H1 (cell line): ENCODE measurements around the gene VSTM2L. TPM values are rescaled to one million over a fixed set of nuclear protein-coding genes. Genes with fewer than 3 reads are reported as not detected.

Source experiments
- NRF1 ChIP-seq: IDR thresholded peaks from 2 replicates; pipeline ENCODE4 v1.6.1; 2011; ENCODE audit warnings: mild to moderate bottlenecking, low read depth, low read length, improper control_type of control experiment
- RNF2 ChIP-seq: fragments of 200-900, 300-1000 bp; sonication (generic); IDR thresholded peaks from 2 replicates; pipeline ENCODE4 v1.7.1; 2016; ENCODE audit warnings: borderline replicate concordance, low read depth, mild to moderate bottlenecking, antibody characterized with exemption, low read length; ENCODE audit not compliant: poor library complexity, severe bottlenecking; ENCODE audit errors: missing control alignments
- RXRA ChIP-seq: IDR thresholded peaks from 2 replicates; pipeline ENCODE4 v1.6.1; 2011; ENCODE audit warnings: low read depth, mild to moderate bottlenecking, low read length, moderate library complexity; ENCODE audit not compliant: insufficient read depth
- SP1 ChIP-seq: IDR thresholded peaks from 2 replicates; pipeline ENCODE4 v1.6.1; 2011; ENCODE audit warnings: low read depth, low read length
- polyA plus RNA-seq, 7 experiments: library from polyadenylated mRNA; depleted of rRNA in 3 of 7; stranded (reverse) in 5 of 7; unstranded in 2 of 7; fragments of >200 nt in 5 of 7; fragments of 200-250 nt in 2 of 7; gene quantifications; 1 replicate in 5 of 7; 2 replicates in 1 of 7; 4 replicates in 1 of 7; pipeline versions ENCODE4 v1.2.1 to v1.2.3, GENCODE V29; 2011 to 2013; ENCODE audit warnings: missing spikeins in 2 of 7, mixed read lengths in 2 of 7
- total RNA-seq: library from RNA; stranded (reverse); fragmentation: NEBNext Ultra II Directional; extraction: Animal tissue kit (Norgen Biotek cat#: 25700); gene quantifications from 2 replicates; pipeline ENCODE4 v1.2.1, GENCODE V29; 2021
- TF ChIP-seq, protein P1 (sequence below), 3 experiments: IDR thresholded peaks; 1 replicate in 2 of 3; 2 replicates in 1 of 3; pipeline versions ENCODE4 v1.5.1 to v1.6.1; 2011; ENCODE audit warnings: low read length in 3 of 3, mild to moderate bottlenecking in 3 of 3, inconsistent platforms in 2 of 3, low read depth in 1 of 3, moderate library complexity in 1 of 3; ENCODE audit not compliant: insufficient read depth in 1 of 3; ENCODE audit errors: control extremely low read depth in 1 of 3

The VSTM2L gene
- total and polyA plus RNA-seq, 2 of the 8 experiments (the other 6 are each of a cell fraction or from before 2014, with no cell fraction given) = 1.3 to 3.2 TPM

DNA sequence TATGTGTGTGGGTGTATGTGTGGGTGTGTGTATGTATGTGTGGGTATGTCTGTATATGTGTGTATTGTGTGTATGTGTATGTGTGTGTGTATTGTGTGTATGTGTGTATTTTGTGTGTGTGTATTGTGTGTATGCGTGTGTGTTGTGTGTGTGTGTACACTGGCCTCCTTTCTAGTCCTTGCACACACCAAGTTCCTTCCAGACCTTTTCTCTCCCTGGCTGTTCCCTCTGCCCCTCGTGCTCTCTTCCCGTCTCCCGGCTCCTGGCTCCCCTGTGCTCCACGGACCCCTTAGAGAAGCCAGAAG, 11.4 kb downstream of the VSTM2L start (continued):
- TF ChIP-seq, protein P1, sequence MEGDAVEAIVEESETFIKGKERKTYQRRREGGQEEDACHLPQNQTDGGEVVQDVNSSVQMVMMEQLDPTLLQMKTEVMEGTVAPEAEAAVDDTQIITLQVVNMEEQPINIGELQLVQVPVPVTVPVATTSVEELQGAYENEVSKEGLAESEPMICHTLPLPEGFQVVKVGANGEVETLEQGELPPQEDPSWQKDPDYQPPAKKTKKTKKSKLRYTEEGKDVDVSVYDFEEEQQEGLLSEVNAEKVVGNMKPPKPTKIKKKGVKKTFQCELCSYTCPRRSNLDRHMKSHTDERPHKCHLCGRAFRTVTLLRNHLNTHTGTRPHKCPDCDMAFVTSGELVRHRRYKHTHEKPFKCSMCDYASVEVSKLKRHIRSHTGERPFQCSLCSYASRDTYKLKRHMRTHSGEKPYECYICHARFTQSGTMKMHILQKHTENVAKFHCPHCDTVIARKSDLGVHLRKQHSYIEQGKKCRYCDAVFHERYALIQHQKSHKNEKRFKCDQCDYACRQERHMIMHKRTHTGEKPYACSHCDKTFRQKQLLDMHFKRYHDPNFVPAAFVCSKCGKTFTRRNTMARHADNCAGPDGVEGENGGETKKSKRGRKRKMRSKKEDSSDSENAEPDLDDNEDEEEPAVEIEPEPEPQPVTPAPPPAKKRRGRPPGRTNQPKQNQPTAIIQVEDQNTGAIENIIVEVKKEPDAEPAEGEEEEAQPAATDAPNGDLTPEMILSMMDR (IDR thresholded peaks at IDR 0.05; ENCODE audit: control extremely low read depth in 1 of 3, insufficient read depth in 1 of 3, low read depth in 1 of 3, low read length in 3 of 3) = no peak
- TF ChIP-seq SP1 (no peak), NRF1 (no peak), RNF2 (no peak), RXRA (no peak)
